GM12878 (cell line): ENCODE data around the gene GMPPB. TPM values are rescaled to one million over a fixed set of nuclear protein-coding genes. Genes with fewer than 3 reads are reported as not detected.

Source experiments
- ATAC-seq: fragments of 200-7000 bp; cut with Tn5 transposase; 3 replicates; pipeline ENCODE4 v1.9.1; 2020; ENCODE audit warnings: mild to moderate bottlenecking, moderate library complexity
- BruUV-seq: library from RNA; stranded (reverse); fragments of 400-500 nt; replicated peaks from 2 replicates; lab custom pipeline; 2021; lab: Mats Ljungman, UMichigan
- CTCF ChIA-PET: fragments of 300-600 bp; sonication (Branson Sonifier 250); formaldehyde crosslinking; extraction: SDS; loops from one replicate; lab custom pipeline; 2021; ENCODE audit warnings: inconsistent platforms; lab: Yijun Ruan, JAX
- POLR2A ChIA-PET: fragments of 350-600 bp; formaldehyde crosslinking; extraction: SDS; loops from one replicate; lab custom pipeline; 2021; ENCODE audit warnings: inconsistent platforms; lab: Charles Lee
- RAD21 ChIA-PET: fragments of 300-600 bp; sonication (Branson Sonifier 250); formaldehyde crosslinking; loops from one replicate; lab custom pipeline; 2023; ENCODE audit warnings: antibody characterized with exemption; ENCODE audit not compliant: unreplicated experiment; lab: Charles Lee
- SMC1A ChIA-PET: fragments of 300-600 bp; sonication (Branson Sonifier 250); formaldehyde crosslinking; loops from one replicate; lab custom pipeline; 2023; ENCODE audit not compliant: unreplicated experiment, uncharacterized antibody; lab: Charles Lee
- DNase-seq: peaks from one replicate; pipeline ENCODE4 v3.0.0-alpha.2; 2011; ENCODE audit warnings: low read depth, low spot score
- FAIRE-seq: peaks from 3 replicates; lab custom pipeline; 2011; peaks lifted over from hg19 to GRCh38; lab: Jason Lieb, UNC
- H2AFZ ChIP-seq: 2 replicates; pipeline ENCODE4 v1.6.0; 2011; ENCODE audit warnings: low read depth, low read length, control low read depth; ENCODE audit not compliant: control insufficient read depth
- H3K27ac ChIP-seq: 2 replicates; pipeline ENCODE4 v1.5.1; 2011; ENCODE audit warnings: control low read depth; ENCODE audit not compliant: control insufficient read depth, insufficient read depth
- H3K27me3 ChIP-seq, 2 experiments: replicated peaks in 1 of 2; 2 replicates each; pipeline versions ENCODE4 v1.6.0 to v1.6.1; 2011; ENCODE audit warnings: low read length in 1 of 2; ENCODE audit not compliant: control insufficient read depth in 2 of 2, insufficient read depth in 2 of 2
- H3K36me3 ChIP-seq, 2 experiments: 2 replicates each; pipeline ENCODE4 v1.5.1; 2011; ENCODE audit warnings: low read length in 1 of 2; ENCODE audit not compliant: control insufficient read depth in 2 of 2, insufficient read depth in 2 of 2
- H3K4me1 ChIP-seq: 2 replicates; pipeline ENCODE4 v1.6.1; 2011; ENCODE audit warnings: mild to moderate bottlenecking, low read length, moderate library complexity, mixed read lengths; ENCODE audit not compliant: control insufficient read depth, insufficient read depth
- H3K4me2 ChIP-seq: 2 replicates; pipeline ENCODE4 v1.6.0; 2011; ENCODE audit warnings: control low read depth; ENCODE audit not compliant: control insufficient read depth, insufficient read depth
- H3K4me3 ChIP-seq: fragments of 200-600 bp; sonication (generic); 2 replicates; pipeline ENCODE4 v1.5.1; 2016
- H3K79me2 ChIP-seq: 2 replicates; pipeline ENCODE4 v1.6.0; 2011; ENCODE audit warnings: low read length; ENCODE audit not compliant: control insufficient read depth, insufficient read depth
- H3K9ac ChIP-seq: 2 replicates; pipeline ENCODE4 v1.8.0; 2011; ENCODE audit warnings: low read length, control low read depth, mixed read lengths; ENCODE audit not compliant: control insufficient read depth, insufficient read depth
- H3K9me3 ChIP-seq: replicated peaks from 3 replicates; pipeline ENCODE4 v1.5.1; 2011; ENCODE audit warnings: mild to moderate bottlenecking, low read length; ENCODE audit not compliant: control insufficient read depth, insufficient read depth
- H4K20me1 ChIP-seq: 2 replicates; pipeline ENCODE4 v1.6.0; 2011; ENCODE audit not compliant: control insufficient read depth, insufficient read depth
- CBX3 ChIP-seq: fragments of 200-600 bp; sonication (generic); IDR thresholded peaks from 2 replicates; pipeline ENCODE4 v1.6.1; 2016; ENCODE audit warnings: low read depth, borderline replicate concordance
- CHD4 ChIP-seq: fragments of 200-600 bp; sonication (generic); IDR thresholded peaks from 2 replicates; pipeline ENCODE4 v1.6.1; 2016; ENCODE audit warnings: mild to moderate bottlenecking
- CTCF ChIP-seq, 3 experiments: IDR thresholded peaks in 2 of 3; conservative IDR thresholded peaks in 1 of 3; 2 replicates each; pipeline ENCODE4 v1.5.1; 2011; ENCODE audit warnings: low read depth in 3 of 3, low read length in 3 of 3, mild to moderate bottlenecking in 3 of 3, control low read depth in 2 of 3, moderate library complexity in 2 of 3, inconsistent platforms in 1 of 3, mixed read lengths in 1 of 3; ENCODE audit not compliant: control insufficient read depth in 2 of 3, insufficient read depth in 1 of 3; ENCODE audit errors: extremely low read depth in 1 of 3
- E2F8 ChIP-seq: fragments of 450-650 bp; IDR thresholded peaks from 2 replicates; pipeline ENCODE4 v1.6.1; 2018; ENCODE audit warnings: mild to moderate bottlenecking, low read depth, moderate library complexity; ENCODE audit not compliant: partially characterized antibody
- FOXM1 ChIP-seq: IDR thresholded peaks from 2 replicates; pipeline ENCODE4 v1.6.1; 2012; ENCODE audit warnings: low read depth, mild to moderate bottlenecking, inconsistent platforms, low read length, moderate library complexity
- GATAD2B ChIP-seq: fragments of 450-650 bp; conservative IDR thresholded peaks from 2 replicates; pipeline ENCODE4 v1.6.1; 2017; ENCODE audit warnings: low read depth, mild to moderate bottlenecking, moderate library complexity
- JUNB ChIP-seq: IDR thresholded peaks from 2 replicates; pipeline ENCODE4 v1.6.1; 2016; ENCODE audit warnings: antibody characterized with exemption, mild to moderate bottlenecking
- MLLT1 ChIP-seq: fragments of 450-650 bp; IDR thresholded peaks from 2 replicates; pipeline ENCODE4 v1.6.1; 2016; ENCODE audit warnings: mild to moderate bottlenecking
- MTA2 ChIP-seq: fragments of 450-650 bp; IDR thresholded peaks from 2 replicates; pipeline ENCODE4 v1.6.1; 2016; ENCODE audit warnings: low read depth, mild to moderate bottlenecking, moderate library complexity
- MXI1 ChIP-seq: fragments of 150-350 bp; IDR thresholded peaks from 2 replicates; pipeline ENCODE4 v1.6.1; 2011; ENCODE audit warnings: low read depth, mild to moderate bottlenecking, inconsistent platforms, low read length, improper control_type of control experiment
- NR2C2 ChIP-seq: IDR thresholded peaks from 2 replicates; pipeline ENCODE4 v1.6.1; 2011; ENCODE audit warnings: borderline replicate concordance, low read depth; ENCODE audit not compliant: control insufficient read depth, insufficient read length
- POU2F2 ChIP-seq: IDR thresholded peaks from 3 replicates; pipeline ENCODE4 v1.6.1; 2011; ENCODE audit warnings: low read depth, mild to moderate bottlenecking, low read length, borderline replicate concordance
- RAD21 ChIP-seq: IDR thresholded peaks from 2 replicates; pipeline ENCODE4 v1.6.1; 2011; ENCODE audit warnings: mild to moderate bottlenecking, low read depth, low read length, moderate library complexity; ENCODE audit not compliant: insufficient read depth
- RB1 ChIP-seq: fragments of 450-650 bp; formaldehyde crosslinking; IDR thresholded peaks from 2 replicates; pipeline ENCODE4 v1.6.1; 2017; ENCODE audit warnings: mild to moderate bottlenecking, borderline replicate concordance
- SIX5 ChIP-seq: IDR thresholded peaks from 2 replicates; pipeline ENCODE4 v1.6.1; 2011; ENCODE audit warnings: mild to moderate bottlenecking, low read depth, low read length, moderate library complexity; ENCODE audit not compliant: severe bottlenecking
- USF1 ChIP-seq: IDR thresholded peaks from 2 replicates; pipeline ENCODE4 v1.6.1; 2011; ENCODE audit warnings: borderline replicate concordance, low read depth, mild to moderate bottlenecking, moderate library complexity, mixed read lengths, low read length; ENCODE audit not compliant: insufficient read depth; ENCODE audit errors: extremely low read length
- WGBS: methylation state at CpG from one replicate; pipeline ENCODE4 v1.1.6; 2016; ENCODE audit warnings: low lambda C conversion rate; ENCODE audit not compliant: insufficient replicate concordance, insufficient coverage; ENCODE audit errors: missing lambda C conversion rate; 5-methylcytosine and 5-hydroxymethylcytosine counted together
- in situ Hi-C: fragments of 300-500 bp; cut with MboI; formaldehyde crosslinking; loops from 9 replicates; pipeline ENCODE4 v1.14.3; 2018; ENCODE audit warnings: mixed read lengths
- intact Hi-C: fragments of 100-400 bp; cut with micrococcal nuclease; formaldehyde crosslinking; loops from one replicate; pipeline ENCODE4 v1.14.2; 2022; ENCODE audit not compliant: unreplicated experiment
- polyA plus RNA-seq, 11 experiments: library from polyadenylated mRNA; depleted of rRNA in 4 of 11; unstranded in 6 of 11; stranded (reverse) in 5 of 11; fragments of >200 nt; fragmentation: Nextera tagmentation in 4 of 11; fragmentation: Illumina TruSeq in 1 of 11; extraction: Ambion mirVana in 4 of 11; extraction: Trizol in 1 of 11; gene quantifications; 1 replicate in 1 of 11; 2 replicates in 10 of 11; pipeline versions ENCODE4 v1.2.1 to v1.2.3, GENCODE V29; 2011 to 2016; ENCODE audit warnings: inconsistent platforms in 2 of 11, missing spikeins in 2 of 11, low read depth in 1 of 11
- total RNA-seq, 4 experiments: library from RNA; depleted of rRNA in 3 of 4; stranded (reverse); fragments of >200 nt in 3 of 4; fragmentation: Illumina TruSeq in 1 of 4; extraction: Trizol in 1 of 4; gene quantifications; 2 replicates each; pipeline versions ENCODE4 v1.2.1 to v1.2.3, GENCODE V29; 2013 to 2021

The GMPPB gene
- total and polyA plus RNA-seq, 10 of the 15 experiments (the other 5 are each of a cell fraction or from before 2014, with no cell fraction given) = 2.3 to 99.5 (median 23.3) TPM

- no peak overlapping the region for H2AFZ ChIP-seq
- TF ChIP-seq RB1 (no peak), RAD21 (no peak), MXI1 (no peak), SIX5 (no peak), JUNB (no peak), USF1 (no peak), POU2F2 (no peak), MLLT1 (no peak), E2F8 (no peak), NR2C2 (no peak), GATAD2B (no peak), CHD4 (no peak), FOXM1 (no peak), CTCF (IDR thresholded peaks at IDR 0.05 in 2 of 3, conservative IDR thresholded peaks at IDR 0.05 in 1 of 3; ENCODE audit: control insufficient read depth in 2 of 3, extremely low read depth in 1 of 3, insufficient read depth in 1 of 3, low read depth in 3 of 3, low read length in 3 of 3) (no peak), MTA2 (no peak), CBX3 (no peak)
- H3K36me3 ChIP-seq = peaks cover 0 to 5% of the 10 kb centered on the region in 2 experiments; a peak in 3 of 4 replicates
- no peak overlapping the region for H3K4me2 ChIP-seq
- intact Hi-C loops (no loop called here), in situ Hi-C loops (no loop called here)
- no peaks in the 10 kb centered on the region for H4K20me1 ChIP-seq
- DNase-seq (no peak), FAIRE-seq (no peak), ATAC-seq (no peak)
- BruUV-seq = no TSS peak
- RAD21 ChIA-PET = no interaction called here
- SMC1A ChIA-PET = no interaction called here
- no peak overlapping the region for H3K27ac ChIP-seq
- CTCF ChIA-PET = no interaction called here
- H3K27me3 ChIP-seq = no peaks in the 10 kb centered on the region
- H3K9ac ChIP-seq = no peak overlapping the region
- 86% methylated on average over 3 of the region's 4 CpGs for WGBS
- H3K79me2 ChIP-seq = no peaks in the 10 kb centered on the region
- no peaks in the 10 kb centered on the region for H3K4me1 ChIP-seq
- H3K4me3 ChIP-seq = no peak overlapping the region
- POLR2A ChIA-PET = no interaction called here
- H3K9me3 ChIP-seq = no peaks in the 10 kb centered on the region
Observed at GRCh38 chr3:49707113-49707480, 16.7 kb downstream of the GMPPB start.
